SU-DHL-6 (cell line): ENCODE results near the gene TUBG1.

Experiments used
- H2AFZ ChIP-seq: fragments of 200-600 bp; sonication (generic); 2 replicates; pipeline ENCODE4 v1.6.1; 2014; ENCODE audit warnings: low read depth, mild to moderate bottlenecking, moderate library complexity, mixed read lengths, antibody characterized with exemption, low read length; ENCODE audit not compliant: severe bottlenecking
- H3F3A ChIP-seq: fragments of 200-600 bp; shearing (Covaris generic); 2 replicates; pipeline ENCODE4 v1.6.0; 2016; ENCODE audit warnings: antibody characterized with exemption, mild to moderate bottlenecking; ENCODE audit not compliant: insufficient read depth
- H3K27ac ChIP-seq: fragments of 200-600 bp; sonication (generic); 2 replicates; pipeline ENCODE4 v1.5.1; 2016; ENCODE audit warnings: low read depth, mild to moderate bottlenecking, low read length, moderate library complexity, mixed read lengths
- H3K27me3 ChIP-seq: fragments of 200-600 bp; sonication (generic), shearing (Covaris generic); 2 replicates; pipeline ENCODE4 v1.6.0; 2014; ENCODE audit warnings: mild to moderate bottlenecking, low read length
- H3K36me3 ChIP-seq: fragments of 200-600 bp; sonication (generic); 2 replicates; pipeline ENCODE4 v1.6.1; 2014; ENCODE audit warnings: mild to moderate bottlenecking, low read length, mixed read lengths
- H3K4me2 ChIP-seq: fragments of 300-600, 200-600 bp; shearing (Covaris generic), sonication (generic); 2 replicates; pipeline ENCODE4 v1.6.0; 2014; ENCODE audit warnings: low read length, low read depth, mild to moderate bottlenecking; ENCODE audit not compliant: poor library complexity, severe bottlenecking
- H3K4me3 ChIP-seq: fragments of 200-600 bp; sonication (generic); 2 replicates; pipeline ENCODE4 v1.5.1; 2014; ENCODE audit warnings: antibody characterized with exemption, low read length, mild to moderate bottlenecking, mixed read lengths; ENCODE audit not compliant: insufficient read depth, poor library complexity, severe bottlenecking
- H3K79me2 ChIP-seq: fragments of 200-600 bp; sonication (generic); 2 replicates; pipeline ENCODE4 v1.6.1; 2014; ENCODE audit warnings: mild to moderate bottlenecking, low read length, moderate library complexity; ENCODE audit not compliant: insufficient read depth
- H3K9ac ChIP-seq: fragments of 200-600 bp; sonication (generic); 2 replicates; pipeline ENCODE4 v1.7.0; 2014; ENCODE audit warnings: mild to moderate bottlenecking, low read length
- H3K9me2 ChIP-seq: fragments of 200-600 bp; sonication (generic); replicated peaks from 2 replicates; pipeline ENCODE4 v1.6.1; 2014; ENCODE audit warnings: low read length; ENCODE audit not compliant: insufficient read depth
- H3K9me3 ChIP-seq: fragments of 200-600 bp; sonication (generic); 2 replicates; pipeline ENCODE4 v1.6.1; 2014; ENCODE audit warnings: low read length, mixed read lengths; ENCODE audit not compliant: insufficient read depth
- H4K20me1 ChIP-seq: fragments of 200-600 bp; sonication (generic); 2 replicates; pipeline ENCODE4 v1.6.1; 2014; ENCODE audit warnings: low read depth, mild to moderate bottlenecking, antibody characterized with exemption, low read length, moderate library complexity, mixed read lengths
- EZH2phosphoT487 ChIP-seq: fragments of 200-600 bp; sonication (generic), shearing (Covaris generic); conservative IDR thresholded peaks from 2 replicates; pipeline ENCODE4 v1.6.1; 2018; ENCODE audit warnings: mild to moderate bottlenecking, antibody characterized with exemption, low read length, moderate library complexity, mixed read lengths
- TF ChIP-seq, protein P1 (sequence below): fragments of 200-600 bp; sonication (generic); IDR thresholded peaks from one replicate; pipeline ENCODE4 v1.5.1; 2017; ENCODE audit warnings: antibody characterized with exemption, mild to moderate bottlenecking, low read length, moderate library complexity; ENCODE audit not compliant: insufficient read depth, poor library complexity, severe bottlenecking

The TUBG1 gene

GRCh38 chr17:42609182-42609813, at the start of gene TUBG1, which contains the start of gene RETREG3:
TSS of gene TUBG1 (plus strand) at chr17:42609683. CDS start at chr17:42609738, 55 bp downstream.
TSS of gene RETREG3 (minus strand) at chr17:42609374. CDS start at chr17:42609324, 50 bp downstream.
- no peaks in the 10 kb centered on the region for H3K9me3 ChIP-seq
- peak within 1 kb of the TSS; percentile 65 for H3K27ac ChIP-seq
- H3F3A ChIP-seq = no peaks in the 10 kb centered on the region
- H3K27me3 ChIP-seq = no peaks in the 10 kb centered on the region
- H2AFZ ChIP-seq = peak within 1 kb of the TSS; percentile 60
- peak within 1 kb of the TSS; percentile 93 for H3K9ac ChIP-seq
- 0 out of 2 replicates have a peak, but pooled peaks cover 7% of the 10 kb centered on the region for H3K36me3 ChIP-seq
- peak within 1 kb of the TSS; percentile 94 for H3K4me3 ChIP-seq
- no peaks in the 10 kb centered on the region for H3K9me2 ChIP-seq
- peaks cover 62% of the 10 kb centered on the region for H3K79me2 ChIP-seq
- TF ChIP-seq EZH2phosphoT487 = no peak
- TF ChIP-seq, protein P1, sequence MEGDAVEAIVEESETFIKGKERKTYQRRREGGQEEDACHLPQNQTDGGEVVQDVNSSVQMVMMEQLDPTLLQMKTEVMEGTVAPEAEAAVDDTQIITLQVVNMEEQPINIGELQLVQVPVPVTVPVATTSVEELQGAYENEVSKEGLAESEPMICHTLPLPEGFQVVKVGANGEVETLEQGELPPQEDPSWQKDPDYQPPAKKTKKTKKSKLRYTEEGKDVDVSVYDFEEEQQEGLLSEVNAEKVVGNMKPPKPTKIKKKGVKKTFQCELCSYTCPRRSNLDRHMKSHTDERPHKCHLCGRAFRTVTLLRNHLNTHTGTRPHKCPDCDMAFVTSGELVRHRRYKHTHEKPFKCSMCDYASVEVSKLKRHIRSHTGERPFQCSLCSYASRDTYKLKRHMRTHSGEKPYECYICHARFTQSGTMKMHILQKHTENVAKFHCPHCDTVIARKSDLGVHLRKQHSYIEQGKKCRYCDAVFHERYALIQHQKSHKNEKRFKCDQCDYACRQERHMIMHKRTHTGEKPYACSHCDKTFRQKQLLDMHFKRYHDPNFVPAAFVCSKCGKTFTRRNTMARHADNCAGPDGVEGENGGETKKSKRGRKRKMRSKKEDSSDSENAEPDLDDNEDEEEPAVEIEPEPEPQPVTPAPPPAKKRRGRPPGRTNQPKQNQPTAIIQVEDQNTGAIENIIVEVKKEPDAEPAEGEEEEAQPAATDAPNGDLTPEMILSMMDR = no peak
- H3K4me2 ChIP-seq = peak within 1 kb of the TSS; percentile 77
- no peaks in the 10 kb centered on the region for H4K20me1 ChIP-seq

GRCh38 chr17:42560246-42560645, 49.2 kb upstream of the TUBG1 start:
- Histone ChIP-seq H3K9ac (no peak overlapping the region), H3K4me2 (peak overlapping the region; percentile 14), H3K9me3 (no peaks in the 10 kb centered on the region), H3K4me3 (no peak overlapping the region), H3K9me2 (no peaks in the 10 kb centered on the region), H3F3A (no peaks in the 10 kb centered on the region; the same call in 1 of the 2 replicates), H4K20me1 (no peaks in the 10 kb centered on the region), H3K27ac (no peak overlapping the region), H2AFZ (no peak overlapping the region), H3K27me3 (no peaks in the 10 kb centered on the region), H3K79me2 (peaks cover 27% of the 10 kb centered on the region), H3K36me3 (no peaks in the 10 kb centered on the region)
- TF ChIP-seq, protein P1 = no peak
- no peak for TF ChIP-seq EZH2phosphoT487

DNA sequence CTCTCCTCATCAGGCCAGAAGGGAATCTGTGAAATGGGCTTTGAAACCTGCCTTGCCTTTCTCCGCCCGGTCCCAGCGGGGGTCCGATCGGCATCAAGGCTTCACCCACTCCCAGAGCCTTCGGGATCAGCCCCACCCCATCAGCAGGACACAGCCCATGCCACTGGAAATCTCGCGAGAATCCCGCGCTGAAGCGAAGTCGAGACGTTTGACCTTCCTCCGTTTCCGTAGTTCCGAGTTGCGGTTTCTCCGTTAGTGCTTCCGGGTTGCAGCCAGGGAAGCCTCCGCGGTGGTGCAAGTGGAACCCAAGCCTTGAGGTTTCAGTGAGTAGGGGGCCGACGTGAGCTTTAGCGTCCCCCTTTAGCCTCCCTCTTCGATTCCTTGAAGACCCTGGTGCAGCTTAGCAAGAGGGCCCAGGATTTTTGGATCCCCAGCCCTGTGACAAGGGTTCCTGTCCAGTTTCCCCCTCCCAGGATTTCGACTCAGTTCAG, 47.5 kb upstream of the TUBG1 start, which contains the start of gene COASY:
Gene COASY, plus strand, starts transcription at position 252 of the 491 bp plus-strand sequence. CDS start 475 bp downstream, outside the sequence.
- Histone ChIP-seq H3K4me3 (peak within 1 kb of the TSS; percentile 66), H3K79me2 (peaks cover 27% of the 10 kb centered on the region), H3K36me3 (no peaks in the 10 kb centered on the region), H3K9me2 (no peaks in the 10 kb centered on the region), H4K20me1 (no peaks in the 10 kb centered on the region), H3F3A (peaks cover 5% of the 10 kb centered on the region; the same call in 1 of the 2 replicates), H3K4me2 (peak within 1 kb of the TSS; percentile 80), H3K9me3 (no peaks in the 10 kb centered on the region), H2AFZ (peak within 1 kb of the TSS; percentile 70), H3K9ac (peak within 1 kb of the TSS; percentile 85), H3K27me3 (no peaks in the 10 kb centered on the region), H3K27ac (peak within 1 kb of the TSS; percentile 59)
- TF ChIP-seq EZH2phosphoT487 = no peak
- TF ChIP-seq, protein P1 = no peak
